Measurements from ENCODE around the gene ZNF518B.

ZNF518B gene

GRCh38 chr4:10421344-10422055 is 35.7 kb downstream of the ZNF518B start:
- TF ChIP-seq CTCF (IDR thresholded peaks at IDR 0.05): no peak

- no peak for TF ChIP-seq CTCF (IDR thresholded peaks at IDR 0.05)
Observed at GRCh38 chr4:10417740-10418139, 39.5 kb downstream of the ZNF518B start.

GRCh38 chr4:10416441-10416840 is 40.8 kb downstream of the ZNF518B start:
- no peak for TF ChIP-seq CTCF (IDR thresholded peaks at IDR 0.05)

- TF ChIP-seq CTCF (IDR thresholded peaks at IDR 0.05): no peak
Observed at GRCh38 chr4:10413177-10413576, 44.0 kb downstream of the ZNF518B start.

DNA sequence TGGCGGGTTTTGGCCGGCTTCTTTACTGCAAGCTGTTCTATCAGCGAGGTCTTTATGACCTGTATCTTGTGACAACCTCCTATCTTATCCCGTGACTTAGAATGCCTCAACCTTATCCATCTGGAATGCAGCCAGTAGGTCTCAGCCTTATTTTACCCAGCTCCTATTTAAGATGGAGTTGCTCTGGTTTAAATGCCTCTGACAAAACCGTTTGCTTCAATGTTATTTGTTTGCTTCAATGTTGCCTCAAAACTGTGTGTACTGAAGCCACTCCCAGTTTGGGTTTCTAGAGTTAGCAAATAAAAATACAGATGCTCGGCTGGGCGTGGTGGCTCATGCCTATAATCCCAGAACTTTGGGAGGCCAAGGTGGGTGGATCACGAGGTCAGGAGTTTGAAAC is 51.6 kb downstream of the ZNF518B start:
- no peak for TF ChIP-seq CTCF (IDR thresholded peaks at IDR 0.05)

DNA sequence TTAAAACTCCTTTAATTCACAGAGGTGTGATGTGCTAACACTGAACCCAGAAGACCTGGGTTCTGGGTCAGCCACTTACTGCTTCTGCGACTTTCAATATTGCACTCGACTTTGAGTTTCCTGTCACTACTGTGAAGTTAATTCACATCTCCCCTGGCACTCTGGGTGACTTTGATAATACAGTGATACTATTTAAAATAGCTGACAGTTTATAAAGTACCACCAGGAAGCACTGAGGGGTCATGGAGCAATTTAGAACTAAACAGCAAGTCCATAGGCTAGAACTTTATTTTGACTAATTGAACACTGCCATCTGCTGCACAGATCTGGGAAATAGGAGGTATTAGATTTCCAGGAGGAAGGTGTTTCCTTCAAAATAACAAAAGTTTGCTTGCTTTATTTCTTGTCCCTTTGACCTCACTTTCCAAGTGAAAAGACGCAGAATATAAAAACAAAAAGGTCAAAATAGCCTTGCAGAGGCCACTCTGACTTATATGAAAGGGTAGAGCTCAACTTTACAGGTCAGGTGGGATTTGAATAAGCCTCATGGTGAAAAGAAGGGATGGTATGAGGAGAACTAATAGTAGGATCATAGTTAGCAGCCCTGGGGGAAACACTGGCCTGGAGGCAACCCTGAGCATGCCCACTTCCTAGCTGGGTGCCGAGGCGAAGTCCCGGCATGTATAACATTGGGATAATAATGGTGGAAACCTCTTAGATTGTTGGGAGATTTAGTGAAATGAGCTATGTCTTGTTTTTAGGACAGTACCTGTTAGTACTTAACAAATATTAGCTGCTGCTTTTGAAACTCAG is 53.4 kb downstream of the ZNF518B start:
- peak; percentile 54 for TF ChIP-seq CTCF (IDR thresholded peaks at IDR 0.05)

DNA sequence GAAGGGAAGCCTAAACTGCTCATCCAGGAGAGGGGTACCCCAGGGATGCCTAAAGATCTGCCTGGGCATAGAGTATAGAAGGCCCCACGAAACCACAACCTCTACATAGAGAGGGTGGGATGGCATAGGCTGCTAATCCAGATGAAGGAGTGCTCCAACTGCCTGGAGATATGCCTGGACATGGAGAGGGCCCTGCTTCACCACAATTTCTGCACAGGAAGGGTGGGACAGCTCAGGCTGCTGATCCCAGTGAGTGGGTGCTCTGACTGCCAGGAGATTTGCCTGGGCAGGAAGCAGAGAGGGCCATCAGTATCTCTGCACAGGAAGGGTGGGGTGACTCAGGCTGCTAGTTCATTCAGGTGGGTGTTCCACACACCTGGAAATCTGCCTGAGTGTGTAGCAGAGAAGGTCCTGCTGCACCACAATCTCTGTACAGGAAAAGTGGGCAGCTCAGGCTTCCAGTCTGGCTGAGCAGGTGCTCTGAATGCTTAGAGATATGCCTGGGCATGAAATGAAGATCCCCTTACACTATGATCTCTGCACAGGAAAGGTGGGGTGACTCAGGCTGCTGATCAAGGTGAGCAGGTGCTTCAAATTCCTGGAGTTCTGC is 61.1 kb downstream of the ZNF518B start:
- TF ChIP-seq CTCF (IDR thresholded peaks at IDR 0.05): no peak
